IgD-negative memory B cell (primary cell): ENCODE data around the gene CYB561. TPM values are rescaled to one million over a fixed set of nuclear protein-coding genes. Genes with fewer than 3 reads are reported as not detected.
A peak's percentile ranks its signal among the peaks of the same experiment; 100 is the strongest.

ENCODE experiments used
- H3K27ac Mint-ChIP-seq, 3 donors: one replicate each; pipeline ENCODE4 v1.8.0; 2020 to 2022; ENCODE audit warnings: mild to moderate bottlenecking in 3 of 3, mixed read lengths in 3 of 3, moderate library complexity in 1 of 3
- H3K27me3 Mint-ChIP-seq: one replicate; pipeline ENCODE4 v1.8.0; 2021; ENCODE audit warnings: mixed read lengths
- H3K36me3 Mint-ChIP-seq: one replicate; pipeline ENCODE4 v1.8.0; 2020; ENCODE audit warnings: mild to moderate bottlenecking, mixed read lengths
- H3K4me1 Mint-ChIP-seq, 3 donors: one replicate each; pipeline ENCODE4 v1.8.0; 2020 to 2022; ENCODE audit warnings: mixed read lengths in 3 of 3, mild to moderate bottlenecking in 1 of 3
- H3K4me3 Mint-ChIP-seq, 4 donors: one replicate each; pipeline ENCODE4 v1.8.0; 2020 to 2022; ENCODE audit warnings: mild to moderate bottlenecking in 4 of 4, mixed read lengths in 4 of 4, moderate library complexity in 3 of 4
- H3K9me3 Mint-ChIP-seq, 3 donors: one replicate each; pipeline ENCODE4 v1.8.0; 2020 to 2021; ENCODE audit warnings: mixed read lengths in 3 of 3, mild to moderate bottlenecking in 1 of 3
- polyA plus RNA-seq: library from polyadenylated mRNA; unstranded; fragments of 300-500 nt; fragmentation: Illumina TruSeq; gene quantifications from one replicate; pipeline ENCODE4 v1.2.3, GENCODE V29; 2021

Gene CYB561
- polyA plus RNA-seq, 1 donor from 2014 or later, result 1.5 TPM

GRCh38 chr17:63426041-63426916, 19.8 kb downstream of the CYB561 start:
- no peak overlapping the region for H3K27ac Mint-ChIP-seq
- no peaks in the 10 kb centered on the region for H3K9me3 Mint-ChIP-seq
- peaks cover 7% of the 10 kb centered on the region for H3K27me3 Mint-ChIP-seq
- no peak overlapping the region for H3K4me3 Mint-ChIP-seq
- H3K36me3 Mint-ChIP-seq, result no peaks in the 10 kb centered on the region
- peaks cover 2 to 13% (median 10%) of the 10 kb centered on the region in 3 donors for H3K4me1 Mint-ChIP-seq

- H3K4me1 Mint-ChIP-seq, result peaks cover 2 to 13% (median 10%) of the 10 kb centered on the region in 3 donors
- peaks cover 7% of the 10 kb centered on the region for H3K27me3 Mint-ChIP-seq
- H3K4me3 Mint-ChIP-seq, result peak overlapping the region in 1 of 4 donors; percentile 73
- H3K36me3 Mint-ChIP-seq, result no peaks in the 10 kb centered on the region
- no peak overlapping the region for H3K27ac Mint-ChIP-seq
- no peaks in the 10 kb centered on the region for H3K9me3 Mint-ChIP-seq
These were observed 20.6 kb downstream of the CYB561 start for GRCh38 chr17:63425483-63425882.

- Mint-ChIP-seq H3K9me3 (no peaks in the 10 kb centered on the region), H3K36me3 (no peaks in the 10 kb centered on the region), H3K4me1 (peaks cover 2 to 13% (median 10%) of the 10 kb centered on the region in 3 donors)
These were observed 22.1 kb downstream of the CYB561 start for GRCh38 chr17:63423963-63424362.

DNA sequence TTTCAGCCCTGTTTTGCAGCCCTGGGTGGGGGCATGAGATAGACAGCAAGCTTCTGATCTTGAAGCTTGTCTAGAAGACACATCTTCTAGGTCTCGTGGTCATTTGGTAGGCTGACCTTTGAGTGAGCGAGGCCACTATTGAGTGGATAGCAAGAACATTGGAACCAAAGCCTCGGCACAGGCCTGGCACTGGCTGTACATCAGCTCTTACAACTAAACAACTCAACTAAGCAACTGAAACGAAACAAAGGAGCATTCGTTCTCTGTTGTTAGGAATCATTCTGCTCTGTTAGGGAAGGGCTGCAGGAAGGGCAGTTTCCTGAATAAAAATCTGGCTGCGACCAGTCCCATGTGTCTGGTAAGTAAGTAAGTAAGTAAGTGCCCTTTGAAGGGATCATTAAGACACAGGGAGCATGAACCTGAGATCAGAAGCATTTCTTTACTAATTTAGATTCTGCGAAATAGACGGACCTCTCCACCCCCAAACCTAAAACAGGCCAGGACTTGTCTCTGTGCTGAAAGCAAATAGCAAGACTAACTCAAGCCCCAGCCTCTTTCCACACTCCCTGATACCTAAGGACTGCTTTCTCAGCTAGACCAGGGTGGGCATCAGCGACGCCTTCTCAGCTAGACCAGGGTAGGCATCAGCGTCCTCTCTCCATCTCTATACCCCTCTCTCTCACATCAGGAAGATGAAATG, 22.7 kb downstream of the CYB561 start:
- Mint-ChIP-seq H3K4me3 (no peak overlapping the region), H3K9me3 (no peaks in the 10 kb centered on the region), H3K27me3 (peaks cover 7% of the 10 kb centered on the region), H3K36me3 (no peaks in the 10 kb centered on the region), H3K4me1 (peaks cover 2 to 13% (median 10%) of the 10 kb centered on the region in 3 donors), H3K27ac (no peak overlapping the region)

More at GRCh38 chr17:63423963-63424362, 22.1 kb downstream of the CYB561 start:
- no peak overlapping the region for H3K4me3 Mint-ChIP-seq
- H3K27ac Mint-ChIP-seq, result no peak overlapping the region
- H3K27me3 Mint-ChIP-seq, result peaks cover 7% of the 10 kb centered on the region

GRCh38 chr17:63421681-63422645, 24.1 kb downstream of the CYB561 start:
- Mint-ChIP-seq H3K4me3 (no peak overlapping the region), H3K27me3 (peaks cover 4% of the 10 kb centered on the region), H3K27ac (peak overlapping the region in 1 of 3 donors; percentile 84), H3K9me3 (no peaks in the 10 kb centered on the region), H3K36me3 (no peaks in the 10 kb centered on the region), H3K4me1 (peaks cover 2 to 8% (median 7%) of the 10 kb centered on the region in 3 donors)

- H3K27me3 Mint-ChIP-seq, result peaks cover 3% of the 10 kb centered on the region
- H3K9me3 Mint-ChIP-seq, result no peaks in the 10 kb centered on the region
- peaks cover 2 to 4% (median 2%) of the 10 kb centered on the region in 3 donors for H3K4me1 Mint-ChIP-seq
- H3K36me3 Mint-ChIP-seq, result no peaks in the 10 kb centered on the region
- H3K27ac Mint-ChIP-seq, result no peak overlapping the region
- H3K4me3 Mint-ChIP-seq, result no peak overlapping the region
These were observed 25.0 kb downstream of the CYB561 start for GRCh38 chr17:63420868-63421680.

DNA sequence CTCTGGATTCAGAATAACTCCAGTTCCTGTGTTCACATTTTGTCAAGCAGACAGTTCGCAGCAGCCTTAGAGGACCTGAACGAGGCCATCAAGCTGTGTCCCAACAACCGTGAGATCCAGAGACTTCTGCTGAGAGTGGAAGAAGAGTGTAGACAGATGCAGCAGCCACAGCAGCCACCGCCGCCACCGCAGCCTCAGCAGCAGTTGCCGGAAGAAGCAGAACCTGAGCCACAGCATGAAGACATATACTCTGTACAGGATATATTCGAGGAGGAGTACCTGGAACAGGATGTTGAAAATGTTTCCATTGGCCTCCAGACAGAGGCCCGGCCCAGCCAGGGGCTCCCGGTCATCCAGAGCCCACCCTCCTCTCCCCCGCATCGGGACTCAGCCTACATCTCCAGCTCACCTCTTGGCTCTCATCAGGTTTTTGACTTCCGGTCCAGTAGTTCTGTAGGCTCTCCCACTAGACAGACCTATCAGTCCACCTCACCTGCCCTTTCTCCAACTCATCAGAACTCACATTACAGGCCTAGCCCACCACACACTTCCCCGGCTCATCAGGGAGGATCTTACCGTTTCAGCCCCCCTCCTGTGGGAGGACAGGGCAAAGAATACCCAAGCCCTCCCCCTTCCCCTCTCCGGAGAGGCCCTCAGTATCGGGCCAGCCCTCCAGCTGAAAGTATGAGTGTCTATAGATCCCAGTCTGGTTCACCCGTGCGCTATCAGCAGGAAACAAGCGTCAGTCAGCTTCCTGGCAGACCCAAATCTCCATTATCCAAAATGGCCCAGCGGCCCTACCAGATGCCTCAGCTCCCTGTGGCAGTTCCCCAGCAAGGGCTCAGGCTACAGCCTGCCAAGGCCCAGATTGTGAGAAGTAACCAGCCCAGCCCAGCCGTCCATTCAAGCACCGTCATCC, 25.9 kb downstream of the CYB561 start:
- Mint-ChIP-seq H3K4me1 (no peaks in the 10 kb centered on the region), H3K27me3 (no peaks in the 10 kb centered on the region), H3K4me3 (no peak overlapping the region), H3K27ac (no peak overlapping the region), H3K9me3 (no peaks in the 10 kb centered on the region), H3K36me3 (no peaks in the 10 kb centered on the region)

DNA sequence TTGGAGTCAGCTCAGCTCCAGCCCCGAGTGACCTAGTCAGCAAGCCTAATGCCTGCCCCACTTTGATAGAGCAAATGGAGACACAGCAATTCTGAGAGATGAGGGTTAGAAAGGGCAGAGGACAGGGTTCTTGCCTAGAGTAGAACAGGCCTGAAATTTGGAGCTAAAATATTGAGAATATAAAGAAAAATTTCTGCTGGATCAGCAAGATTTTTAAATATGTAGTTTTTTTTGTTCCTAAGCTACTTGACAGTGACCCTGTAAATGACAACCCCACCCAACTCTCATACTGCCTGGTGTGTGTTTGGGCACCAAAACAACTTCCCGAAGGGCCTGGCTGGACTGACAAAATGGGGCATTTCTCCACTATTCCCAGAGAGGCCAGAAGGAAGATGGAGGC, 26.7 kb downstream of the CYB561 start:
- Mint-ChIP-seq H3K4me3 (no peak overlapping the region), H3K27ac (no peak overlapping the region), H3K9me3 (no peaks in the 10 kb centered on the region), H3K36me3 (no peaks in the 10 kb centered on the region), H3K4me1 (no peaks in the 10 kb centered on the region), H3K27me3 (no peaks in the 10 kb centered on the region)

DNA sequence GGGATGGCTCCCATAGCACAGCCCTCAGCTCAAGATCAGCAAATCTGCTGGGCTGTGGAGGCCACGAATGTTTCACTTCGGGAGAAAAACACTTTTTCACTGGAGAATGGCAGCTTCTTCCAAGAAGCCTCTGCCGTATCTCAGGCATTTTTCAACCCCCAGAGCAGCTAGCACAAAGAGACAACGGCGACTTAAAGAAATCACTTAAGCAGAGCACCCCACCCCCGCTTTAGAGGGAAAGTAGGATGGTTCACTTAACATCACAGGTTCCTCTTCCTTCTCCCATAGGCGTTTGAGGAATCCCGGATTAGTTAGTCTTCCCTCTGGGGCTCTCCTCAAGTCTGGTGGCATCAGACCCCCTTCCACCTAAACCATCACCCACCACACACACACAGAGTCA, 27.6 kb downstream of the CYB561 start:
- Mint-ChIP-seq H3K27ac (peak overlapping the region in 1 of 3 donors; percentile 64), H3K4me1 (no peaks in the 10 kb centered on the region), H3K4me3 (no peak overlapping the region), H3K36me3 (no peaks in the 10 kb centered on the region), H3K27me3 (no peaks in the 10 kb centered on the region), H3K9me3 (no peaks in the 10 kb centered on the region)

- H3K9me3 Mint-ChIP-seq, result no peaks in the 10 kb centered on the region
- H3K36me3 Mint-ChIP-seq, result no peaks in the 10 kb centered on the region
- H3K27me3 Mint-ChIP-seq, result peaks cover 2% of the 10 kb centered on the region
- no peaks in the 10 kb centered on the region for H3K4me1 Mint-ChIP-seq
- H3K4me3 Mint-ChIP-seq, result no peak overlapping the region
- H3K27ac Mint-ChIP-seq, result no peak overlapping the region
These were observed 31.9 kb downstream of the CYB561 start for GRCh38 chr17:63414222-63414621.

DNA sequence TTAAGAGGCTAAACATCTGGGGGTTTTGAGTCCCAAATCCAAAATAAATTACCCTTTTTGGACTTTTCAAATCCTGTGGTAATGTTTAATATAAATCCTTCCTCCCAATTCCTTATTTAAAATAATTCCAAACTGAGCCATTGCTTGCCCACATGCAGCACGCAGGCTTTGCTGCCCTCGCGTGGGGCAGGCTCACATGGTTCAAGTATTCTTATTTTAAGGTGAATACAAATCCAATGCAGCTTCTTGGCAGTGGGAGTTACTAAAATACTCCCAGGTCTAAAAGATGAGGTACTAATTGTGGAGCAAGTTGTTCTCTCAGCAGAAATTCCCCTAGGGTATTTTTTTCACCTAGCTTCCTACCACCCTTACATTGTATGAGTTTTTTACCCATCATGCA, 33.0 kb downstream of the CYB561 start:
- H3K36me3 Mint-ChIP-seq, result no peaks in the 10 kb centered on the region
- H3K4me3 Mint-ChIP-seq, result no peak overlapping the region
- H3K27ac Mint-ChIP-seq, result peak overlapping the region in 1 of 3 donors; percentile 47
- peaks cover 2% of the 10 kb centered on the region for H3K27me3 Mint-ChIP-seq
- no peaks in the 10 kb centered on the region for H3K4me1 Mint-ChIP-seq
- no peaks in the 10 kb centered on the region for H3K9me3 Mint-ChIP-seq

- H3K4me3 Mint-ChIP-seq, result no peak overlapping the region
- no peaks in the 10 kb centered on the region for H3K36me3 Mint-ChIP-seq
- H3K9me3 Mint-ChIP-seq, result no peaks in the 10 kb centered on the region
- no peak overlapping the region for H3K27ac Mint-ChIP-seq
- no peaks in the 10 kb centered on the region for H3K4me1 Mint-ChIP-seq
- peaks cover 2% of the 10 kb centered on the region for H3K27me3 Mint-ChIP-seq
These were observed 33.9 kb downstream of the CYB561 start for GRCh38 chr17:63412234-63412633.

GRCh38 chr17:63407741-63408330, 38.3 kb downstream of the CYB561 start:
- Mint-ChIP-seq H3K4me3 (no peak overlapping the region), H3K27me3 (peaks cover 2% of the 10 kb centered on the region), H3K27ac (peak overlapping the region in 1 of 3 donors; percentile 59), H3K4me1 (peaks cover 0 to 2% (median 1%) of the 10 kb centered on the region in 3 donors), H3K9me3 (no peaks in the 10 kb centered on the region), H3K36me3 (no peaks in the 10 kb centered on the region)
